A673 (cell line): ENCODE results near the gene SH3BP2.

ENCODE experiments used
- CTCF ChIP-seq: fragments of 300-800, 200-600 bp; sonication (generic); conservative IDR thresholded peaks from 2 replicates; pipeline ENCODE4 v1.5.1; 2017; ENCODE audit warnings: low read depth, mild to moderate bottlenecking, antibody characterized with exemption, low read length, moderate library complexity, mixed read lengths
- EZH2 ChIP-seq: fragments of 200-600 bp; sonication (generic); IDR thresholded peaks from 2 replicates; pipeline ENCODE4 v1.6.1; 2017; ENCODE audit warnings: borderline replicate concordance, low read depth, mild to moderate bottlenecking, mixed read lengths, antibody characterized with exemption, low read length; ENCODE audit not compliant: poor library complexity, severe bottlenecking

DNA sequence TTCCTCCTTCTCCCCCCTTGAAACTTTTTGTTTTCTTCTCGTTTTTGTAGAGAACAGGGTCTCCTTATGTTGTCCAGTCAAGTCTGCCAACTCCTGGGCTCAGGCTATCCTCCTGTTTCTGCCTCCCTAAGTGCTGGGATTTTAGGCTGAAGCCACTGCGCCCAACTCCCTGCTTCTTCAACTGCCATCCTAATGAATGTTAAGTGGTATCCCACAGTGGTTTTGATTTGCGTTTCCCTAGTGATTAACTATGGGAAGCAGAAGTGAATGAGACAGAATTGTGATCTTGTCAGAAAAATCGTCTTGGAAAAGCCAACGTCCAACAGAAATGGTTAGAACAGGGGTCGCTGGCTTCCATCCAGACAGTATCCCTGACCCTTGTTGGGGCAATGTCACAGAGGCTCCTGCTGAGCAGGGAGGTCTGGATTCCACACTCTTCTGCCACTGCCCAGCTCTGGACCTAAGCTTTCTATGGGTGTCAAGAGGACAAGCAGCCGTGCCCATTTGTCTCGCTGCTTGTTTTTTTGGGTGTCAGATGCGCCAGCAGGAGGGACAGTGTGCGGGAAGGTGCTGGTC is 49.9 kb downstream of the SH3BP2 start:
- TF ChIP-seq CTCF (no peak), EZH2 (no peak)
